ENCODE measurements around the gene SNTB2.

SNTB2 gene

GRCh38 chr16:69150146-69150865, 36.7 kb upstream of the SNTB2 start:
- peak; percentile 61 for TF ChIP-seq CTCF (IDR thresholded peaks at IDR 0.05; ENCODE audit: insufficient read depth, low read depth, low read length, missing control alignments)
- no peak overlapping the region for H3K4me3 ChIP-seq (ENCODE audit: low read depth, low read length)
- DNase-seq (ENCODE audit: low read depth), result peak; percentile 73

GRCh38 chr16:69157196-69157595, 29.8 kb upstream of the SNTB2 start:
- TF ChIP-seq CTCF (IDR thresholded peaks at IDR 0.05; ENCODE audit: insufficient read depth, low read depth, low read length, missing control alignments), result no peak
- no peak for DNase-seq (ENCODE audit: low read depth)
- H3K4me3 ChIP-seq (ENCODE audit: low read depth, low read length), result no peak overlapping the region

- H3K4me3 ChIP-seq (ENCODE audit: low read depth, low read length), result no peak overlapping the region
- no peak for TF ChIP-seq CTCF (IDR thresholded peaks at IDR 0.05; ENCODE audit: insufficient read depth, low read depth, low read length, missing control alignments)
- DNase-seq (ENCODE audit: low read depth), result no peak
These were observed 26.8 kb upstream of the SNTB2 start for GRCh38 chr16:69160192-69160591.

- no peak for DNase-seq (ENCODE audit: low read depth)
- TF ChIP-seq CTCF (IDR thresholded peaks at IDR 0.05; ENCODE audit: insufficient read depth, low read depth, low read length, missing control alignments), result no peak
These were observed 21.4 kb upstream of the SNTB2 start for GRCh38 chr16:69165584-69165983.

GRCh38 chr16:69166221-69166833, 20.6 kb upstream of the SNTB2 start:
- peak; percentile 35 for DNase-seq (ENCODE audit: low read depth)
- no peak overlapping the region for H3K4me3 ChIP-seq (ENCODE audit: low read depth, low read length)
- TF ChIP-seq CTCF (IDR thresholded peaks at IDR 0.05; ENCODE audit: insufficient read depth, low read depth, low read length, missing control alignments), result no peak

More at GRCh38 chr16:69165584-69165983, 21.4 kb upstream of the SNTB2 start:
- H3K4me3 ChIP-seq (ENCODE audit: low read depth, low read length), result no peak overlapping the region

GRCh38 chr16:69166946-69167930, 19.7 kb upstream of the SNTB2 start:
- DNase-seq (ENCODE audit: low read depth), result no peak
- TF ChIP-seq CTCF (IDR thresholded peaks at IDR 0.05; ENCODE audit: insufficient read depth, low read depth, low read length, missing control alignments), result no peak
- H3K4me3 ChIP-seq (ENCODE audit: low read depth, low read length), result no peak overlapping the region
